NB4 (cell line): ENCODE measurements around the gene IBA57.

Source experiments
- DNase-seq: peaks from one replicate; pipeline ENCODE4 v3.0.0; 2010; ENCODE audit warnings: low read depth
- H3K4me3 ChIP-seq: one replicate; pipeline ENCODE4 v1.5.1; 2011; ENCODE audit warnings: mild to moderate bottlenecking, low read depth, low read length, moderate library complexity
- MYC ChIP-seq: IDR thresholded peaks from 2 replicates; pipeline ENCODE4 v1.6.1; 2011; ENCODE audit warnings: low read depth, low read length
- POLR2A ChIP-seq: IDR thresholded peaks from 2 replicates; pipeline ENCODE4 v1.6.1; 2011; ENCODE audit warnings: mild to moderate bottlenecking; ENCODE audit not compliant: insufficient read length; ENCODE audit errors: extremely low read depth
- TF ChIP-seq, protein P1 (sequence below): IDR thresholded peaks from 2 replicates; pipeline ENCODE4 v1.6.1; 2011; ENCODE audit warnings: low read depth, low read length
- TF ChIP-seq, protein P2 (sequence below): IDR thresholded peaks from one replicate; pipeline ENCODE4 v1.5.1; 2012; ENCODE audit warnings: low read depth, low read length

The IBA57 gene

DNA sequence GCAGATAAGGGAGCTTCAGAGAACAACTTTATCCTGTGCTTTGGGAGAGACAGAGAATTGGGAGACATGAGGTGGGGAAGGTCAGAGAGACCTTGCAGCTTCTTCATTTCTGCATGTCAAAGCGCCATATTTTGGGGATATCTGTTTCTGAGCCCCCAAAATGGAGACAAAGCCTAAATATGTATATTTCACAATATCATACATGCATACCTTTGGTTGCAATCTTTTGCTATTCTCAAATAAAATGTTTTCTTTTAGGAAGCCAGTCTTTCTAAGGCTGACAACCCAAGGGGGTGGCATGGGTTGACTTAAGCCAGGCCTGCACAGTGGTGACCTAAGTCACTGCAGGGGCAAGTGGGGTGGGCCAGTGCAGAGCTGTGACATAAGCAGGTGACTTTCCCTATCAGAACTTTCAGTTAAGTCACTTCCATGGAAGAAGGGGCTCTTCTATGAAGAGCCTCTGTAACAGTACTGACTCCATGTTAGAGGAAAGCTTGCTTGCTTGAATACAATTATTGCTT lies 42.6 kb upstream of the IBA57 start:
- DNase-seq = no peak
- TF ChIP-seq, protein P1, sequence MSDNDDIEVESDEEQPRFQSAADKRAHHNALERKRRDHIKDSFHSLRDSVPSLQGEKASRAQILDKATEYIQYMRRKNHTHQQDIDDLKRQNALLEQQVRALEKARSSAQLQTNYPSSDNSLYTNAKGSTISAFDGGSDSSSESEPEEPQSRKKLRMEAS = no peak
- TF ChIP-seq MYC (no peak), POLR2A (no peak)
- TF ChIP-seq, protein P2, sequence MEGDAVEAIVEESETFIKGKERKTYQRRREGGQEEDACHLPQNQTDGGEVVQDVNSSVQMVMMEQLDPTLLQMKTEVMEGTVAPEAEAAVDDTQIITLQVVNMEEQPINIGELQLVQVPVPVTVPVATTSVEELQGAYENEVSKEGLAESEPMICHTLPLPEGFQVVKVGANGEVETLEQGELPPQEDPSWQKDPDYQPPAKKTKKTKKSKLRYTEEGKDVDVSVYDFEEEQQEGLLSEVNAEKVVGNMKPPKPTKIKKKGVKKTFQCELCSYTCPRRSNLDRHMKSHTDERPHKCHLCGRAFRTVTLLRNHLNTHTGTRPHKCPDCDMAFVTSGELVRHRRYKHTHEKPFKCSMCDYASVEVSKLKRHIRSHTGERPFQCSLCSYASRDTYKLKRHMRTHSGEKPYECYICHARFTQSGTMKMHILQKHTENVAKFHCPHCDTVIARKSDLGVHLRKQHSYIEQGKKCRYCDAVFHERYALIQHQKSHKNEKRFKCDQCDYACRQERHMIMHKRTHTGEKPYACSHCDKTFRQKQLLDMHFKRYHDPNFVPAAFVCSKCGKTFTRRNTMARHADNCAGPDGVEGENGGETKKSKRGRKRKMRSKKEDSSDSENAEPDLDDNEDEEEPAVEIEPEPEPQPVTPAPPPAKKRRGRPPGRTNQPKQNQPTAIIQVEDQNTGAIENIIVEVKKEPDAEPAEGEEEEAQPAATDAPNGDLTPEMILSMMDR = no peak
- H3K4me3 ChIP-seq = no peak overlapping the region

DNA sequence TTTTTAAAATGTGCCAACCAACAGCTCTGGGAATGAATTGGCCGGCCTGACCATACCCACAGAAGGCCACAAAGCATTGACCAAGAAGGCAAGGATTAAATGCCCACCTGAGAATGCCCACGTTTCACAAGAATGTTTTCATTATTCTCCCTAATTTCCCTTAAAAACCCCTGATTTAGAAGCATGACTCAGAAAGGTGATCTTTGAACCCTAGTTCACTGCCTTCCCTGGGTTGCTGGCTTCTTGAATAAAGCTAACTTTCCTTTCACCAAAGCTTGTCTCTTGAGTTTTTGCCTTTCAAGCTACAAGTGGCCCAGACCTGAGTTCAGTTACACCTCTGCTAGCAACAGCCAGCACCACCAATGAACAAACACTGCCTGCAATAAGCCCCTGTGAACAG lies 42.1 kb upstream of the IBA57 start:
- no peak for DNase-seq
- TF ChIP-seq POLR2A (no peak), MYC (no peak)
- TF ChIP-seq, protein P2 = no peak
- TF ChIP-seq, protein P1 = no peak
- H3K4me3 ChIP-seq = no peak overlapping the region

DNA sequence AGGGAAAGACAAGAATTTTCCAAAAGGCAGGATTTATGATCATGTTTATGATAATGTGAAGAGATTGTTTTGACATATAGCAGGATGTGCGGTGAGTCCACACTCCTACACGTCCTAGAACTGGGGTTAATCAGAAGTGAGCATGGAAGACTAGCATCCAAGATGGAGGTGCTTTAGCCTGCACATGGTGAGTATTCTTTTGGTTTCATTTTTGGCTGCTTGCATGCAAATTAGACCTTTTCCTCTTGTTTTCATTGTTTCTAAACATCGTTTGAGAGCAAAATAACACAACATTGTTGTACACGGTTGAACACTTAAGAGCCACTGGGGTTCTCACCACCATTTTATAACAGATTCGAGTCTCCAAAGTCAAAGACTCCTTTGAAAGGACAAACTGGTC lies 40.4 kb upstream of the IBA57 start:
- DNase-seq = no peak
- TF ChIP-seq MYC = no peak
- TF ChIP-seq, protein P2 = no peak
- no peak overlapping the region for H3K4me3 ChIP-seq

DNA sequence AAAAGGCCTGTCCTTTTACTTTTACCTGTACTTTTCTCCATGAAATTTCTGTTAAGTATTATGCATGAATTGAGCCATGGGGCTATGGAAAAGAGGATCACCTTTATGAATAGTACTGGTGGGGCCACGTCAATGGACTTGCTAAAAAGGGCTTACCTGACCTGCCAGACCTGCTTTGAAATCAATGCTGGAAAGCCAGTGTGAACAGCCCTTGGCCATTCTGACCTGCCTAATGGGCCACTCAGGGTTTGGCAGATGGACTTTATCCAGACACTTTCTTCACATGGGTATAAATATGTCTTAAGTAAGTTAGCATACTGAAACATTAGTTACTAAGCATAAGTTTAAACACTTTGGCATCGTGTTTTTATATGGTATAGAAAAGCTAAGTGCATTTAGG lies 33.8 kb upstream of the IBA57 start:
- H3K4me3 ChIP-seq = no peak overlapping the region
- no peak for DNase-seq
- no peak for TF ChIP-seq POLR2A
- no peak for TF ChIP-seq MYC
- TF ChIP-seq, protein P1 = no peak
- TF ChIP-seq, protein P2 = no peak

DNA sequence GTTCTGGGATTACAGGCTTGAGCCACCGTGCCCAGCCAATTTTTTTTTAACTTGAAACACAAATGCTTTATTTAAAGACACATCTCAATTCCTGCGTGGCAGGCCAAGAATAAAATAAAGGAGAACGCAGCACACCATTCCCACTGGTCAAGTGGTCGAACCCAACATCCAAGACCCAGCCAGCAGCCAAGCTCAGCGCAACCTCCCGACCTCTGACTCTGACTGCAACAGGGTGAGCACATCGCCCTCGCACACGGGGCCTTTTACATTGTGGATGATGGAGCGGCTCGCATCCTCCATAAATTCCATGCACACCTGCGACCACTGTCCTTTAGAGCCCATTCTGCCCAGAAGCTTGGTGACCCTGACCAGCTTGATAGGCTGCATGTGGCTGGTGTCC lies 31.0 kb upstream of the IBA57 start:
- no peak for DNase-seq
- TF ChIP-seq POLR2A = no peak
- TF ChIP-seq, protein P2 = no peak
- TF ChIP-seq MYC = no peak
- TF ChIP-seq, protein P1 = no peak

DNA sequence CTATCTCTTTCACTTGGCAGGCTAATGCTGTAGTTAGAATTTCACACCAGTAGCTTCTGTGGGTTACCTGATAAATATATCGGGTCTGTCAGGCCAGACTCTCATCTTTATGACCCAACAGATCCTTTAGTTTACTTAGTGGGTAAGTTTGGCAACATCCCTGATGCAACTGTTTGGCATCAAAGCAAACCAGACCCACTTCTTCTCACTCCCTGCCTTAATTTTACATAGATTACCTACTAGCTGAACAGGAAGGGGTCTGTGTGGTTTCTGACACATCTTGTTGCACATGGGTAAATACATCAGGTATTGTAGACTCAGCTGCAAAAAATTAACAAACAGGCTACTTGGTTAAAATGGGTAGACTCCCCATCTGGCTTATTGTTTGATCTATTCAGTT lies 28.7 kb upstream of the IBA57 start:
- TF ChIP-seq, protein P2 = no peak
- TF ChIP-seq, protein P1 = no peak
- TF ChIP-seq MYC = no peak
- TF ChIP-seq POLR2A = no peak
- no peak overlapping the region for H3K4me3 ChIP-seq
- DNase-seq = no peak

More for the DNA sequence above, 31.0 kb upstream of the IBA57 start:
- H3K4me3 ChIP-seq = no peak overlapping the region
